CD4-positive, alpha-beta T cell treated with Interferon alpha-2 for 1 hour (primary cell): ENCODE data around the gene RALGDS.

Experiments
- DNase-seq, 2 donors: peaks; one replicate each; pipeline ENCODE4 v3.0.0-alpha.2; 2020 to 2022

Gene RALGDS

DNA sequence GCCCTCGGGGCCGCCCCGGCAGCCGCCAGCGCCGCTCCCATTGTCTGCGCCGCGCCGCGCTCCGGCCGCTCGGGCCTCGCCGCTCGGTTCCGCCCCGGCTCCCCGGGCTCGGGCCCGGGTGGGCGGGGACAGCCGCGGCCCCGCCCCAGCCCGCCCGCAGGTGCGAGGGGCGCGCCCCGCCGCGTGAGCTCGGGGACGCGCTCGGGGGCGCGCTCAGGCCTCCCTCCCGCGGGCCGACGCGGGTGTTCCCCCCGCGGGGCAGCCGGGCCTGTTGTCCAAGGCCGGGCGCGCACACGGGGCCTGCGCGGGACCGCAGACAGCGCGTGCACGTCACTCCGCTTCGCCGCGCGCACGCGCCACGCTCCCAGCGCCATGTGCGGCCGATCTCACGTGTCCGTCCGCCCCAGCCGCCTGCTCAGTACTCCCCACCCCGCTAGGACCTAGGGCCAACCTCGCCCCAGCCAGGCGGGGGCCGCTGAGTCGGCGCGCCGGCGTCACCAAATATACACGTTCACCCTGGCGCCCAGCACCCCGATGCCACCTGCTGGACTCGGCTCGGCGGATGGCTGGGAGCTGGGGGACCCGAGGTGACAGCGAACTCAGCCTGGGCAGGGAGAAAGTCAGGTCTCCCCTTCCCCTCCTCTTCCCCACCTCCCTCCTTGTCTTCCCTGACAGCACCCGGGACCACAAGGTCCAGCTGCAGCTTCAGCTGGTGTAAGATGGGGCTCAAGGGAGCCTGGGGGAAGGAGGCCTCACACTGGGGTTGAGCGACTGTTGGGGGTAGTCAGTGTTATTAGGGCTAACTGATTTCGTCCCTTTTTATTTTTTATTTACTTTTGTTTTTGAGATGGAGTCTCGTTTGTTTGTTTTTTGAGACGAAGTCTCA lies 28.3 kb upstream of the RALGDS start:
- peak; percentile 87 to 88 for DNase-seq

DNA sequence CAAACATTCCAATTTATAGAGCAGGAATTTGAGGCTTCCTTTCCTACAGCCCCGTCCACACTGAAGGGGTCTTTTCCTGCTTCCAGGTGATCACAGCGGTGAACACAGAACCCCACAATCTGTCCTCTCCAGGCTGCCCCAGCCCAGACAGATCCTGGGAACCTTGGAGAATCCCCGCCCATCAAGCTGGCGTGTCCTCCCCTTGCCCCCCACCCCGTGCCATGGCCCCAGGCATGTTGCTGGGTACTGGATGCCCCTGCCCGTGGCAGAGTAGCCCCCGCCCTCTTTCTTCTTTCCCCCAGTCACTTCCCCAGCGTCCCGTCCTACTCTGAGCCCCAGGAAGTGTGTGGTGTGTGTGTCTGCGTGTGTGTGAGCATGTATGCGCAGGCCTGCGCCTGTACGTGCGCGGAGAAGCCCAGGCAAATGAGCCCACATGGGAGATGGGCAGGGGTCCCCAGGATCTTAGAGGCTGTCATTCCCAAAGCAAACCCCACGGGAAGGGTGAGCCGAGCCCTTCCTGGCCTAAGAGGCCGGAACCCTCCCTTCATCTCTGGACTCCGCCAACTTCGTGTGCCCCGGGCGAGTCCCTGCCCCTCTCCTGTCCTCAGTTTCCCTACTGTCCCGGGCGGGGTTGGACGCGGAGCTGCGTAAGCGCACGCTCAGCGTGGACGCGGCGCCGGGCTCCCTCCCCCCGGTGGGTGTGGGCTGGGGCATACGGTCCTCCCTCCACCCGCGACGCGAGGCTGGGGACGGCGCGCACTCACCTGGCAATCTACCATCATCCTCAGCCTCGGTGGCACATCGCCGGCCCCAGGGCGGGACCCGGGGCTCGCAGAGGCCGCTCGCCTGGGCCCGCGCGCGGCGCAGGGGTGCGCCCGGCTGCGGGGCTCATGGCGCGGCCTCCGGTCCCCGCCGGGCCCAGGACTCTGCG lies 27.4 kb upstream of the RALGDS start:
- DNase-seq = peak; percentile 72 to 80

DNA sequence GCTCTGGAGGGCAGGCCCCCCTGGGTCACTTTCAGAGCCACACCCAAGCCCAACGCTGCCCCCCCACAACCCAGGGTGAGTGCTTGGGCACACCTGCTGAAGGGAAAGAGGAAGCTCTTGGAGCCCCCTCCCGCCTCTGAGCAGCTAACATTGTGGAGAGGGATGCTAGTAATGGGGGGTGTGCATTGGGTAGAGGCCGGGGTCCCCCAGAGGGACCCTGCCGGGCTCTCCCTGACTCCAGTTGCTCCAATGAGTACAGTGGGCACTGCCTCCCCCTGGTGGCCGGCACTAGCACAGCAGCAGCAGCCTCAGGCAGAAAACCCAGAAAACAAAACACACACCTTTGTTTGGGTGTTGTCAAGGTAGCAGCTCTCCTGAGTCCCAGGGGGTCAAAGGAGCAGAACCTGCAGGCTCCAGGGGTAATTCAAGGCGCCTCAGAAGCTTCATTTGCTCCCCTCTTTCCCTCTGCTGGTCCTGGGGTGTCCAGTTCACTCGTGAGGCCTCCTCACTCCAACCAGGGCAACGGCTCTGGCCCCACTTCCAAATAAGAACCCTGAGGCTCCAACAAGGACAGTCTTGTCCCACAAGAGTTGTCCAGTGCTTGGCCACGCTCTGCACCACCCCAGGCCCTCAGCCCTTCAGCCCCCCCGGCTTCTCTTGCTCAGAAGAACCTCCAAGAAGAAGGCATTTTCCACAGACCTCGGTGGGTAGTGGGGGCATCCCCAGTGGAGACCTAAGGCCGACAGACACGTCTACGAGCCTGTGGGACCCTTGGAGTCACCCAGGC lies 26.6 kb upstream of the RALGDS start:
- peak; percentile 86 to 92 for DNase-seq

DNA sequence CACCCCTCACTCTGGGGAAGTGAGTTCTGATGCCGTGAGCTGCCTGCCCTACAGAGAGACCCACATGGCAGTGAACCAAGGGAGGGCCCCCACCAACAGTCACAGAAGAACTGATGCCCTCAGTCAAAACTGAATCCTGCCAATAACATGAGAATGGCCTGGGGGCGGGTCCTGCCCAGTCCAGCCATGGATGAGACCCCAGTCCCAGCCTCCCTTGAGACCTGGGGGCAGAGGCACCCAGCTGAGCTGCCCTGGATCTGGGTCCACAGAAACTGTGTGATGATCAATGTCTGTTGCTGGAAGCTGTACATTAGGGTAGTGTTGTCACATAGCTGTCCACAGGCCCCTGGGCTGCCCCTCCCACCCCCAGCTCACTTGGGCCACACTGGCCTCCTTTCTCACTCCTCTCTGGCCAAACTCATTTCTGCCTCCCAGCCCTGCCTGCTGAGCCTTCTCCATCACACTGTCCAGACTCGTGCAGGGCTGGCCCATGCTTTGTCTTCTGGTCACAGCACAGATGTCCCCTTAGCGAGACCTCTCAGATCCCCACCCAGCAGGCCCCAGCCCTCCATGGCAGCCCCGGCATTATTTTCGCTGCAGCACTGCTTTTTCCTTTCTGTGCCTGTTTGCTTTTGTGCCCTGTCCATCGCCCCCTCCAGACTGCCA lies 25.8 kb upstream of the RALGDS start:
- no peak for DNase-seq

DNA sequence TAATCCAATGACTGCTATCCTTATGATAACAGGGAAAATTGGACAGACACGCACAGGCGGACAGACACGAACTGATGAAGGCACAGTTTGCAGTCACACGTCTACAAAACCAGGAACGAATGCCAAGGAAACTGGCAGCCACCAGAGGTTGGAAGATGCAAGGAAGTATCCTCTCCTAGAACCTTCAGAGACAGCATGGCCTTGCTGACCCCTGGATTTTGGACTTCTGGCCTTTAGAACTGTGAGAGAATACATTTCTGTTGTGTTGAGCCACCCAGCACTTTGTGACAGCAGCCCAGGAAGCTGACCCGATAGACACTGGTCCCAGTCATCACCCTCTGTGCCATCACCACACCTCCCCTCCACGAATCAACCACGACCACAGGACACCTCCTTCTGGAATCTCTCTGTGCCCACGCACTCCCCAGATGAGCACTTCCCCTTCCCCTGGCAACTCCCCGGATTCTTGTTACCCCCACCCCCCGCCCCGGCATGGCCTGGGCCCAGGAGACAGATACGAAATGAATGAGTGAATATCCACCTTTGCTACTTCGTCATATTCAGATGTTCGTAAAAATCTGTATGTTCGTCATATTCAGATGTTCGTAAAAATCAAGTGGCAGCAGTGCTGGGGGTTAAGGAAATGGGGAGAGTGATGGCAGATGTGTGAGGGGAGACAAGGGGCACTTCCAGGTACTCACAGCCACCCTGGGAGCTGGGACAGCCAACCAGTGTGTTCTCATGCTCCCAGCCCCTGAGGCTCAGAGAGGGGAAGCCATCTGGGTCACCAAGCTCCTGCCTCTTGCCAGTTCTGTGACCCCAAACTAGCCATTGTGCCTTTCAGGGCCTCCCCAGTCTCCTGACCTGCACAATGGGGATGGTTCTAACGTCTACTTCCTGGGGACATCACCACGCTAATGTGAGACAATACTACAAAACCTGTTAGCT lies 24.1 kb upstream of the RALGDS start:
- DNase-seq = no peak

DNA sequence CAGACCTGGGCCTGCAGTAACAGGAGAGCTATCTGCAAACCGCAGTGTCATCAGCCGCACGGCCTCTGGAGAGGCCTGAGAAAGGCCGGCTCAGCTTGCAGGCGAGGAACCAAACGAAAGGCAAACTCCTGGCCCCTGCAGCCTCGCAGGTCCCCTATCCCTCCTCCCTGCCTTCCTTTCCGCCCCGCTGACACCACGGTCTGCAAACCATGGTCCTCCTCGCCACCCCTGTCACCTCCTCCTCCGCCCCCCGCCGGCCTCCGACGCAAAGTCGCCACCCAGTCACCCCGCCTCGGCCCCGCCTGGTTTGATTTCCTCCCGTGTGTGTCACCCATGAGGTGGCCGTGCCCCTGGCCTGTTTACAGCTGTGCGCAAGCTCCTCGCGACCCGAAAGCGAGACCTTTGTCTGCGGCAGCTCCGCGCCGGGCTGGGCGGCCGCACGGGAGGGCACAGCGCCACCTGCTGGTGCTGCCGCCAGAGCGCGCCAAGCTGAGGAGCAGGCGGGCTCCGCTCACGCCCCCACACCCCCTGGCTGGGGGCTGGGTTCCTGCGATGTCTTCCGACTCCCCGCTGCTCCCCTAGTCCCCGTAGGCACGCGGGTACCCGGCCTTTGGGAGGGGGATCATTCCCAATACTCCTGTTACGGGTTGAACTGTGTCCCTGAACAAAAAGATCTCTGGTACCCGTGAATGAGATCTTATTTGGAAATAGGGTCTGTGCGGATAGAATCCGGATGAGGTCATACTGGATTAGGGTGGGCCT lies 23.3 kb upstream of the RALGDS start:
- peak; percentile 92 for DNase-seq

DNA sequence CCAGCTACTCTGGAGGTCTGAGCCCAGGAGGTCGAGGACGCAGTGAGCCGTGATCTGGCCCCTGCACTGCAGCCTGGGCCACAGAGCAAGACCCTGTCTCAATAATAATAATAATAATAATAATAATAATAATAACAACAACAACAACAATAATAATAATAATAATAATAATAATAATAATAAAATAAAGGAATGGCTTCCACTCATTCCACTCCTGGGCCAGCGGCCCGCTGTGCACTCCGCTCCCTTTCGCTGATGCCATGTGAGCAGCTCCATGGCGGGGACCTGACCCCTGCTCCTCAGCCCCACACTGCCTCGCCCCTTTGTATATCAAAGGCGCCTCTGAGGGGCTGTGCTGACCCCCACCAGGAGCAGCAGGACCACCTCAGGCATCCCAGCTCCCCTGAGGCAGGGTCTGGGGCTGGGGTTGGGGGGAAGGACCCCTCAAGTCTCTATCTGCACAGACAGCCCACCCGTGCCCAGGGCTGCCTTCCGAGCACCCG lies 22.6 kb upstream of the RALGDS start:
- DNase-seq = no peak

DNA sequence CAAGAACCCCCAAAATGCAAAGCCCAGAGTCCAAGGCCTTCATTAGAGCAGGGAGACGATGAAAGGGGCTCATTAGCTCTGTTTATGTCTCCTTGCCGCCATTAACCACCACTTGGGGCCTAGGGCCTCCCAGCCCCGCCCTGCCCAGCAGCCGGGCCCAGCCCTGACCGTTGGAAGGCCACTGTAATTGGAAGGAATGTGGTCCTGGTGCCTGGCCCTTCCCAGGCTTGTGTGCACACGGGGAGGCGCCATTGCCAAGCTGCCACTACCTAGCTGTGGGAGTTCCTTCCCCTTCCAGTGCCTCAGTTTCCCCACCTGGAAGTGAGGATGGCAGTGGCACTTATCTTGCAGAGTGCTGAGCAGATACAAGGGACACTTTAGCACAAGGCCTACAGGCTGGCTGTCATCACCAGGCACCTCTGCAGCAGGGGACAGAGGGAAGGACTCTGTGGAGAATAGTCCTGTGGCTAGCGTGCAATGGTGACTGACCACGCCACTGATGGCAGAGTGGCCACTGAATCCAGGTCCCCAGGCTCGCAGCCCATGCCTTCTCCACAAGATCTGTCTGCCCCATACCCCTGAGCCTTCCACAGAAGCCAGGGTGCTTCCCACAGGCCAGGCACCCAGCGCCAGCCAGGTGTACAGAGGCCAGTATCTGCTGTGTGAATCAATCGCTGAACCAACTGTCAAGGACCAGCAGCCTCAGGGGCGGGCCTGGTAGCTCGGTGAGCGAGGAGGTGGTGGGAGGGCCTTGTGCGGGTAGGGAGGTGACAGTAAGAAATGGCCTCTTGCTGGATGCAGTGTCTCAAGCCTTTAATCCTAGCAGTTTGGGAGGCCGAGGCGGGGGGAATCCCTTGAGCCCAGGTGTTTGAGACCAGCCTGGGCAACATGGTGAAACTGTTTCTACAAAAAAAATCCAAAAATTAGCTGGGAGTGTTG lies 21.9 kb upstream of the RALGDS start:
- DNase-seq = peak; percentile 34 to 61

DNA sequence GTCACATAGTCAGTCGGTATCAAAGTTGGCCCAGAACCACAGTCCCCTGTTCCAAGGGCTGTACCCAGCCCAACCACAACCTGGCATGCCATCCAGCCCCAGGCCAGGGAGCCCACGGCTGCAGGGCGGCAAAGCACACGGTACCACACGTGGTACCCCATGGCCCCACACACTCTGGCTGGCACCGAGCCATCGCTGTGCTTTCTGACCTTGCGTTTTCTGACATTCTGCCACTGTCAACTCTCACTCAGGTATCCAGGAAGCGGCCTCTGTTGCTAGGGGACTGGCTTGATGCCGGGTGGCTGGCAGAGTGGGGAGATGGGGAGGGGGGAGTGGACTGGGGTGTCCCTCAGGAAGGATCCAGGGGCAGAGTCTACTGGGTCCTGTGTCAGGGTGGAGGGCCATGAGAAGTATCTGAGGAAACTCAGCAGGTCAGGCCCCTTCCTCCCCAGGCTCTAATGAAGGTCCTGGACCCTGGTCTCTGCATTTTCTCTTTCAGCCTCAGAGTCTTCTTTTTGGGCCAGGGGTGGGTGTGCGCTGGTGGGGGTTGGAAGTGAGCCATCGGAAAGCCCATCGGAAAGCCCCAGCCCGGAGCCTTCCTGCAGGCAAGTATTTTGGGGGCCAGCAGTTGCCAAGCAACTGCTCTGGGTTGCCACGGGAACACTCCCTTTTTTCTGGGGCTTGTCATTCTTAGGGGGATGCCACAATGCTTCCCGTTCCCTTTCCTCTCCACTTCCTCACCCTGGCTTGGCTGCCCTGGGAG lies 21.0 kb upstream of the RALGDS start:
- DNase-seq = peak; percentile 82 to 91

DNA sequence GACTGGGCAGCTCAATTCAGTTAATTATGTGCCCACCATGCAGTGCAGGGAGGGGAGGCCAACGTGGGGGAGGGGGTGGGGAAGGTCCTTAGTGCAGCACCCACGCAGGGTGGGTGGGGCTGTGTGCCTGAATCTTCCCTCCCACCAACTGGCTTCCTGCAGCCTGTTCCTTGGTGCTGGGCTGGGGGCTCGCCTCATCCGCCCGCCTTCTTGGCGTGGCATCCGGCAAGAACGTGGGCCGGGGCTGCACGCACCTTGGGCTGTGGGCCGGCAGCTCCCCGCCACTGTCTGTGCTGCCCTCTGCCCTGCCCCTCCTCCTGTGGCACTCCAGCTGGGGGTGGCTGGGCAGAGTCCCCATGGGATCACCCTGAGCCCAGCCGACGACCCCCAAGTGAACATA lies 19.6 kb upstream of the RALGDS start:
- DNase-seq = no peak

DNA sequence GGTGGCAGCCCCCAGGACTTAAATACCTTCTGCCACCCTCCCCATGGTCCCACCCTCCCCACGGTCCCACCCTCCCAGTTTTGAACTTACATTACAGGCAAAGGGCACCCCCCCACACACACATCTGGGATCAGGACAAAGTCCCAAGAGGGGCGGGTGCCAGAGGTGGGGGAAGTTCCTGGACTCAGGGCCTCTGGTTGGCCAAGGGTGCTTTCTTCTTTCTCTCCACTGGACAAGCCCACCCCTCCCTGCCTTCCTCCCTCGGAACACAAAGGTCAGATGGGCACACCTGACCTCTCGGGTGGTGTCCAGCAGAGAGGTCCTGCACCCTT lies 19.1 kb upstream of the RALGDS start:
- no peak for DNase-seq

DNA sequence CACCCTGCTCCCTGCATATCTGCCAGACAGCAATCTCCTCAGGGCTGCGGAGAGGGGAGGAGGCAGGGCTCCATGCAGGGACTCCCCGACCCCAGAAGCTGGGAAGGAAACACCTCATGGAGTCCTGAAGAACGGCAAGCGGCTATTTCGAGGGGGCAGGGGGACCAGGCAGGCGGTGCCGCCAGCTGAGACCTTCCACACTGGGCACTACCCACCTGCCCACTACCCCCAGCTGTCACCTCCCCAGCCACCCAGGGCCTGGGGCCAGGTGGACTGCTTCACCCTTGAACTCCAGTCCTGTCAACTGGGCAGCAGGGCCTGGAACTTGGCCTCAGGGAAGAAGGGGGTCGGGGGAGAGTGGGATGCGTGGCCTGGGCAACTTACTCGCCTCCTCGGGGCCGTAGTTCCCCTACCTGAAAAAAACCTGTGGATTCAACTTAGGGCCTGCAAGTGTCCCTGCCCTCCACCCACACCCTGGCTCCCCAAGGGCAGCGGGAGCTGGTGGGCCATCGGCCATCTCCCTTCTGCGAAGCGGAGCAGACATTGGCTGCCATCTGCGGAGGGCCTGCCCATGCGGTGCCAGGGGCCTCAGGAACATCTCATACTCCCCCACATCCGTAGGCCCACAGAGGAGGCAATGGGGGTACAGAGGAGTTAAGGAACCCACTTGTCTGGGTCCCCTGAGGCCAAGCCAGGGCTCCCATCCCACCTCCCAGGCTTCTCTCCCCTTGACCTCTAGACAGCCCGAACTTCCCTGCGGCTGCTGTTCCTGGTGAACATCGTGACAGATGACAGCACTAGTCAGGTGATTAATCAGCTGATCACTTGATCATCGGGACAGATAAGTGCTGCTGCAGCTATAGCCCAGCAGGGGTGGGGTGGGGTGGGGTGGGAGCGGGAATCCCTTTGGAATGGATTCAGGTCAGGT lies 18.5 kb upstream of the RALGDS start:
- no peak for DNase-seq

DNA sequence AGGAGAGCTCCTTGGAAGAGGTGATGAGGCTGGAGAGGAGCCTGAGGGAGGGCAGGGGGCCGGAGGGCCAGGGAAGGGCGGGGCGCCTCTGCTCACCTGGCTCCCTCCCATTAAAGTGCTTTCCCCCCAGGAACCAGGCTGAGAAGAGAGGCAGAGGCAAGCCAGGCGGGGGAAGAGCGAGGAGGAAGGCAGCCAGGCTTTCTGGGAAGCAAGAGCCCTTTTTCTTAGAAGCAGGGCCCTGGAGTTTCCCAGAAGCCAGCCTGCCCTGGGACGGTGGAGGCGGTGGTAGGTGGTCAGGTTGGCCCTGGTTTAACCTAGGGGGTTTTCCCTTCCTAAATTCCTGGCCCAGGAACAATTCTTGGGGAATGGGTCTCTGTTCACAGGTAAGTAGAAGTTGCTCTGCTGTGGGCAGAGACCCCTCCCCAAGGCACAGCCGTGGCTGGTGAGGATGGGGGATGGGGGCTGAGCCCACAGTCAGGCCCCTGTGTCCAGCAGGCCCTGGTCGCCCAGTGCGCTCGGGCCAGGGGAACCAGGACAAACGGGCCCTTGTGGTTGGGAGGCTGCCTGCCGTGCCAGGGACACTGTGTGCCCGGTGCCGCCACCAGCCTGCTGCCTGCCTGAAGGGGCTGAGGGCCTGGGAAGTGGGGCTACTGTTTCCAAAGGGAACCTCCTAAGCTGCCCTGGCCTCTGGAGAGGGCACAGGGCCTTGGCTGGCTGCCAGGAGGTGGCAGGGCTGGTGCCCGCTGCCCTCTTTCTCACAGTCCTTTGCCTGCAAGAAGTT lies 16.6 kb upstream of the RALGDS start:
- peak in 1 of 2 donors; percentile 74 for DNase-seq

DNA sequence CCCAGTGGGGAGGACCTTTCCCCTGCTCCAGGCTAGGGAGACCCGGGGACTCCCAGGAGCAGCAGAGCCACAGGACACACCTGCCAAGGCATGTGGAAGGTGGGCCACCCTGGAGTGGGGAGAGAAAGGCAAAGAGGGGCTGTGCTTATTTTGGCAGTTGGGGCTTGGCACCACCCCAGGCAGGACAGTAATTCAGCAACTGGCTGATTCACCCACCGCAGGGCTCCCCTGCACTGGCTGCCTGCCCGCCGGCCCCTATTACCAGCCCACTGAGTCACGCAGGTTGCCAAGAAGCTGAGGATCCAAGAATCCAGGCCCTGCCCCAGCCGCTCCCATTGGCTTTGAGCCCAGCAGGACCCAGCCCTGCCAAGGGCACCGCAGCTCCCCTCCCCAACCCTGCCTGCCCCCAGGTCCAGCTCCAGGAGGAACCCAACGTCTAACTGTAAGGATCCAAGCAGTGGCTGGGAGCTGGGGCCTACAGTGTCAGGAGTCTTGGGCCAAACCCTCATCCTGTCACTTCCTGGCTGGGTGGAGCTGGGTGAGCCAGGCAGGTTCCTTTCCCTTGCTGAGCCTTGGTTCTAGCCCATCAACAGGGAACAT lies 14.2 kb upstream of the RALGDS start:
- peak; percentile 23 to 57 for DNase-seq

DNA sequence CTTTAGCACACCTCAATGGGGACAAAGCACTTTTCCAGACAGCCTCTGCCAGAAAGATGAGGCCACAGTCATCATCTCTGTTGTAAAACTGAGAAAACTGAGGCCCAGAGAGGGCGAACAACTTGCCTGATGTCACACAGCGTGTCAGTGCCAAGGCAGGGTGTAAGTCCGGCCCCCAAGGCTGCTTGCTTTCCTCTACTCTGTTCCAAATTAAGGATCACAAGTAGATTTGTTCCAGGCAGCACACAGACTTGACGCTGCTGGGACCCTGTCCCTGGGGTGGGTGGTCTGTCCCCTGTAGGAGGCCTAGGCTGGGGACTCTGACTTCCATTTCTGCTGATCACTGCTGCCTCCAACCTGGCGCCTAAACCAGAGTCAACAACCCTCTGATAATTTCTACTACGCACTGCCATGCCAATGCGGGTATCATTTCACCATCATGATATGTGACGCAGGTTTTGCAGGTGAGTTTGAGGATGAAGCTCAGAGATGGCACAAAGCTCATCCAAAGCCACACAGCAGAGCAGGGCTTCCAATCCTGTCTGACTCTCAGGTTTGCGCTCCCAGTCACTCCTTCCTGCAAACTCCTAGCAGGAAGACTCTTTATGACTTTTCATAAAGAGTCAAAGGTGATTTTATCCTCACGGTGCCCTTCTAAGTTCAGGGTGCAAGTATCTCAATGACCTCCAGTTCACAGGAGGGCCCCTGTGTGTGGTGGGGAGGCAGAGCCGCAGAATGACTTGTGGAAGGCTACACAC lies 13.5 kb upstream of the RALGDS start:
- no peak for DNase-seq
